NB4 (cell line): Measurements from ENCODE around the gene ARMS2.

Experiments
- DNase-seq: peaks from one replicate; pipeline ENCODE4 v3.0.0; 2010; ENCODE audit warnings: low read depth
- H3K4me3 ChIP-seq: one replicate; pipeline ENCODE4 v1.5.1; 2011; ENCODE audit warnings: mild to moderate bottlenecking, low read depth, low read length, moderate library complexity
- MYC ChIP-seq: IDR thresholded peaks from 2 replicates; pipeline ENCODE4 v1.6.1; 2011; ENCODE audit warnings: low read depth, low read length
- POLR2A ChIP-seq: IDR thresholded peaks from 2 replicates; pipeline ENCODE4 v1.6.1; 2011; ENCODE audit warnings: mild to moderate bottlenecking; ENCODE audit not compliant: insufficient read length; ENCODE audit errors: extremely low read depth
- TF ChIP-seq, protein P1 (sequence below): IDR thresholded peaks from one replicate; pipeline ENCODE4 v1.5.1; 2012; ENCODE audit warnings: low read depth, low read length
- TF ChIP-seq, protein P2 (sequence below): IDR thresholded peaks from 2 replicates; pipeline ENCODE4 v1.6.1; 2011; ENCODE audit warnings: low read depth, low read length

ARMS2 gene

GRCh38 chr10:122476333-122476695 is 21.9 kb downstream of the ARMS2 start:
- no peak overlapping the region for H3K4me3 ChIP-seq
- TF ChIP-seq, protein P1, sequence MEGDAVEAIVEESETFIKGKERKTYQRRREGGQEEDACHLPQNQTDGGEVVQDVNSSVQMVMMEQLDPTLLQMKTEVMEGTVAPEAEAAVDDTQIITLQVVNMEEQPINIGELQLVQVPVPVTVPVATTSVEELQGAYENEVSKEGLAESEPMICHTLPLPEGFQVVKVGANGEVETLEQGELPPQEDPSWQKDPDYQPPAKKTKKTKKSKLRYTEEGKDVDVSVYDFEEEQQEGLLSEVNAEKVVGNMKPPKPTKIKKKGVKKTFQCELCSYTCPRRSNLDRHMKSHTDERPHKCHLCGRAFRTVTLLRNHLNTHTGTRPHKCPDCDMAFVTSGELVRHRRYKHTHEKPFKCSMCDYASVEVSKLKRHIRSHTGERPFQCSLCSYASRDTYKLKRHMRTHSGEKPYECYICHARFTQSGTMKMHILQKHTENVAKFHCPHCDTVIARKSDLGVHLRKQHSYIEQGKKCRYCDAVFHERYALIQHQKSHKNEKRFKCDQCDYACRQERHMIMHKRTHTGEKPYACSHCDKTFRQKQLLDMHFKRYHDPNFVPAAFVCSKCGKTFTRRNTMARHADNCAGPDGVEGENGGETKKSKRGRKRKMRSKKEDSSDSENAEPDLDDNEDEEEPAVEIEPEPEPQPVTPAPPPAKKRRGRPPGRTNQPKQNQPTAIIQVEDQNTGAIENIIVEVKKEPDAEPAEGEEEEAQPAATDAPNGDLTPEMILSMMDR: no peak
- TF ChIP-seq POLR2A (no peak), MYC (no peak)
- TF ChIP-seq, protein P2, sequence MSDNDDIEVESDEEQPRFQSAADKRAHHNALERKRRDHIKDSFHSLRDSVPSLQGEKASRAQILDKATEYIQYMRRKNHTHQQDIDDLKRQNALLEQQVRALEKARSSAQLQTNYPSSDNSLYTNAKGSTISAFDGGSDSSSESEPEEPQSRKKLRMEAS: no peak
- DNase-seq: no peak

- DNase-seq: no peak
- no peak overlapping the region for H3K4me3 ChIP-seq
- TF ChIP-seq POLR2A (no peak), MYC (no peak)
- TF ChIP-seq, protein P1: no peak
- TF ChIP-seq, protein P2: no peak
Measured at GRCh38 chr10:122477436-122477835, 23.0 kb downstream of the ARMS2 start.

DNA sequence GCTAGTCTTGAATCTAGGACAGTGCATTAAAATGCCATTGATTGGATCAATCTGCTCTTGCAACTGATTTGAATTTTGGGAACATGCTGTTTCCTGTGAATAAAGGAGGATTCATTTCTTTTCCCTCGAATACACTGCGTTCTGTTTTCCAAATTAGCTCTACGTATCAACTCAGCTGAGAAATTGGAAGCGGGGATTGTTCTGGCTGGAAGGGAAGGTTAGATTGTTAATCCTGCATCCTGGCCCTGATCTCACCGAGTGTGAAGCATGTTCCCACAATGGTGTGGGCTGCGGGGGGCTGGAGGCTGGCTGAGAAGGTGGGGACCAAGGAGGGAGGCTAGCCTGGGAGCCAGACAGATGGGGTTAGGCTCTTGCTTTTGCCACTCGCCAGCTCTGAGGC is 24.5 kb downstream of the ARMS2 start:
- H3K4me3 ChIP-seq: no peak overlapping the region
- DNase-seq: no peak
- TF ChIP-seq, protein P1: no peak
- TF ChIP-seq, protein P2: no peak
- TF ChIP-seq POLR2A (no peak), MYC (no peak)

GRCh38 chr10:122480146-122480833 is 25.8 kb downstream of the ARMS2 start:
- no peak for DNase-seq
- TF ChIP-seq, protein P1: no peak
- TF ChIP-seq, protein P2: no peak
- no peak for TF ChIP-seq POLR2A
- no peak overlapping the region for H3K4me3 ChIP-seq

- no peak for DNase-seq
- TF ChIP-seq MYC (no peak), POLR2A (no peak)
- TF ChIP-seq, protein P2: no peak
- TF ChIP-seq, protein P1: no peak
- H3K4me3 ChIP-seq: no peak overlapping the region
Measured at GRCh38 chr10:122481296-122482056, 27.0 kb downstream of the ARMS2 start.
